Left cardiac atrium (tissue), 4 donors: ENCODE results near the gene GARRE1. TPM values are rescaled to one million over a fixed set of nuclear protein-coding genes. Genes with fewer than 3 reads are reported as not detected.
A peak's percentile ranks its signal among the peaks of the same experiment; 100 is the strongest.

ENCODE experiments used
- ATAC-seq, 2 donors: fragments of 200-7000 bp; cut with Tn5 transposase; one replicate each; pipeline ENCODE4 v1.9.1; 2020; ENCODE audit warnings: mild to moderate bottlenecking in 2 of 2, moderate library complexity in 2 of 2
- DNase-seq: peaks from one replicate; pipeline ENCODE4 v3.0.0-alpha.2; 2020
- intact Hi-C, 2 donors: fragments of 100-400 bp; cut with DNase I; formaldehyde crosslinking; loops; one replicate each; pipeline versions ENCODE4 v1.14.1 to v1.15.1; 2022 to 2023
- total RNA-seq, 2 donors: library from RNA; stranded (reverse); fragmentation: NEBNext Ultra II Directional; extraction: Animal tissue kit (Norgen Biotek cat#: 25700); gene quantifications; one replicate each; pipeline ENCODE4 v1.2.1, GENCODE V29; 2021
- donor health status: DM: no; HTN: yes; CAD: no.
- donor health status: DM: no; HTN: yes; CAD: no; lungs with severe emphysema.
- donor health status: DM: yes; HTN: yes; CAD: no.
- donor health status: Dilated cardiomyopathy.

The GARRE1 gene
- total RNA-seq, 2 donors from 2014 or later: 20.9 to 30.5 TPM

GRCh38 chr19:34254698-34255432, 511 bp downstream of the GARRE1 start:
- peak; percentile 54 for DNase-seq
- peak; percentile 67 to 80 for ATAC-seq
- intact Hi-C loops: no loop called here

GRCh38 chr19:34255546-34255945, 1.2 kb downstream of the GARRE1 start:
- ATAC-seq (no peak), DNase-seq (no peak)
- intact Hi-C loops: no loop called here

GRCh38 chr19:34256835-34257558, 2.6 kb downstream of the GARRE1 start:
- intact Hi-C loops: no loop called here
- DNase-seq: no peak
- ATAC-seq: no peak

GRCh38 chr19:34257559-34257924, 3.2 kb downstream of the GARRE1 start:
- intact Hi-C loops: no loop called here
- DNase-seq (no peak), ATAC-seq (no peak)

GRCh38 chr19:34259367-34260095, 5.2 kb downstream of the GARRE1 start:
- no peak for ATAC-seq
- intact Hi-C loops: no loop called here
- no peak for DNase-seq

- DNase-seq: no peak
- ATAC-seq: peak; percentile 34 to 57
- intact Hi-C loops: no loop called here
These were observed 6.4 kb downstream of the GARRE1 start for GRCh38 chr19:34260771-34261173.

GRCh38 chr19:34261334-34262109, 7.2 kb downstream of the GARRE1 start:
- intact Hi-C loops: no loop called here
- no peak for DNase-seq
- ATAC-seq: no peak

GRCh38 chr19:34263745-34264237, 9.4 kb downstream of the GARRE1 start:
- ATAC-seq (no peak), DNase-seq (no peak)
- intact Hi-C loops: no loop called here

- peak; percentile 41 for DNase-seq
- ATAC-seq: no peak
- intact Hi-C loops: no loop called here
These were observed 10.9 kb downstream of the GARRE1 start for GRCh38 chr19:34265221-34265650.

- DNase-seq (no peak), ATAC-seq (no peak)
- intact Hi-C loops: no loop called here
These were observed 14.7 kb downstream of the GARRE1 start for GRCh38 chr19:34269081-34269480.

GRCh38 chr19:34269489-34269888, 15.1 kb downstream of the GARRE1 start:
- ATAC-seq (no peak), DNase-seq (no peak)
- intact Hi-C loops: no loop called here

GRCh38 chr19:34269968-34270621, 15.7 kb downstream of the GARRE1 start:
- peak; percentile 84 to 85 for ATAC-seq
- peak; percentile 79 for DNase-seq
- intact Hi-C loops: loop anchor here in 1 of 2 donors (5.0 kb wide), 1 partner anchor 47 kb away; no protein-coding TSS in a partner anchor

- ATAC-seq: no peak
- intact Hi-C loops: loop anchor here in 1 of 2 donors (5.0 kb wide), 1 partner anchor 44 kb away; no protein-coding TSS in a partner anchor
- DNase-seq: no peak
These were observed 18.8 kb downstream of the GARRE1 start for GRCh38 chr19:34273121-34273520.

GRCh38 chr19:34274284-34274826, 20.0 kb downstream of the GARRE1 start:
- ATAC-seq (peak; percentile 13 to 46), DNase-seq (no peak)
- intact Hi-C loops: loop anchor here in 1 of 2 donors (5.0 kb wide), 1 partner anchor 43 kb away; no protein-coding TSS in a partner anchor

GRCh38 chr19:34274827-34275625, 20.7 kb downstream of the GARRE1 start:
- intact Hi-C loops: loop anchor here in 1 of 2 donors (5.0 kb wide), 1 partner anchor 42 kb away; no protein-coding TSS in a partner anchor
- ATAC-seq (peak in 1 of 2 donors; percentile 43), DNase-seq (no peak)

GRCh38 chr19:34275705-34276104, 21.4 kb downstream of the GARRE1 start:
- DNase-seq (no peak), ATAC-seq (no peak)
- intact Hi-C loops: no loop called here

- intact Hi-C loops: no loop called here
- ATAC-seq (no peak), DNase-seq (no peak)
These were observed 22.3 kb downstream of the GARRE1 start for GRCh38 chr19:34276614-34277013.
